ENCODE results near the gene PBX4. TPM values are rescaled to one million over a fixed set of nuclear protein-coding genes. Genes with fewer than 3 reads are reported as not detected.
A peak's percentile ranks its signal among the peaks of the same experiment; 100 is the strongest.

The PBX4 gene
- total RNA-seq, 2 experiments from 2014 or later = 13.8 to 15.6 TPM

DNA sequence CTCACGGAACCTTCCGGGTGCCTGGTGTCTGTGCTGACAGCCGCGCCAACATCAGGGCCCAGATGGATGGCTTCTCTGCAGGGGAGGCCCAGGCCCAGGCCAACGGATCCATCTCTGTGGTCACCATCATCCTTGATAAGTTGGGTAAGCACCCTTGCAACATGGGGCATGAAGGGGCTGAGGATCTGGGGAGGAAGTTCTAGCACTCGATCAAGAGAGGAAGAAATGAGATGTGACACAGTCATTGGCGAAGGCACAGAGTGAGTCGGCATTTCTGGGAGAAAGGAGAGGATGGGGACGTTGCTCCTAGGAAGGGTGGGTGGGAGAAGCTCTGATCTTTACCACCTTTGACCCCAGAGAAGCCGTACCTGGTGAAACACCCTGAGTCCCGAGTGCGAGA is 76.0 kb downstream of the PBX4 start:
- peaks cover 28% of the 10 kb centered on the region for H3K4me1 Mint-ChIP-seq (ENCODE audit: low read depth)
- H3K27ac Mint-ChIP-seq = no peak overlapping the region
- H3K36me3 Mint-ChIP-seq (ENCODE audit: low read depth) = no peaks in the 10 kb centered on the region
- CTCF ChIA-PET = interaction anchor here (2.7 kb wide), 1 partner anchor 12 kb away, joined by 15 read pairs; no protein-coding TSS in a partner anchor
- DNase-seq = no peak
- ATAC-seq = no peak
- intact Hi-C loops (cut with micrococcal nuclease) = no loop called here
- H3K27me3 Mint-ChIP-seq = peaks cover 6% of the 10 kb centered on the region
- POLR2A ChIA-PET = no interaction called here
- TF ChIP-seq, protein P1, sequence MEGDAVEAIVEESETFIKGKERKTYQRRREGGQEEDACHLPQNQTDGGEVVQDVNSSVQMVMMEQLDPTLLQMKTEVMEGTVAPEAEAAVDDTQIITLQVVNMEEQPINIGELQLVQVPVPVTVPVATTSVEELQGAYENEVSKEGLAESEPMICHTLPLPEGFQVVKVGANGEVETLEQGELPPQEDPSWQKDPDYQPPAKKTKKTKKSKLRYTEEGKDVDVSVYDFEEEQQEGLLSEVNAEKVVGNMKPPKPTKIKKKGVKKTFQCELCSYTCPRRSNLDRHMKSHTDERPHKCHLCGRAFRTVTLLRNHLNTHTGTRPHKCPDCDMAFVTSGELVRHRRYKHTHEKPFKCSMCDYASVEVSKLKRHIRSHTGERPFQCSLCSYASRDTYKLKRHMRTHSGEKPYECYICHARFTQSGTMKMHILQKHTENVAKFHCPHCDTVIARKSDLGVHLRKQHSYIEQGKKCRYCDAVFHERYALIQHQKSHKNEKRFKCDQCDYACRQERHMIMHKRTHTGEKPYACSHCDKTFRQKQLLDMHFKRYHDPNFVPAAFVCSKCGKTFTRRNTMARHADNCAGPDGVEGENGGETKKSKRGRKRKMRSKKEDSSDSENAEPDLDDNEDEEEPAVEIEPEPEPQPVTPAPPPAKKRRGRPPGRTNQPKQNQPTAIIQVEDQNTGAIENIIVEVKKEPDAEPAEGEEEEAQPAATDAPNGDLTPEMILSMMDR (IDR thresholded peaks at IDR 0.05) = no peak
- H3K4me3 Mint-ChIP-seq = no peak overlapping the region
- no peaks in the 10 kb centered on the region for H3K9me3 Mint-ChIP-seq

DNA sequence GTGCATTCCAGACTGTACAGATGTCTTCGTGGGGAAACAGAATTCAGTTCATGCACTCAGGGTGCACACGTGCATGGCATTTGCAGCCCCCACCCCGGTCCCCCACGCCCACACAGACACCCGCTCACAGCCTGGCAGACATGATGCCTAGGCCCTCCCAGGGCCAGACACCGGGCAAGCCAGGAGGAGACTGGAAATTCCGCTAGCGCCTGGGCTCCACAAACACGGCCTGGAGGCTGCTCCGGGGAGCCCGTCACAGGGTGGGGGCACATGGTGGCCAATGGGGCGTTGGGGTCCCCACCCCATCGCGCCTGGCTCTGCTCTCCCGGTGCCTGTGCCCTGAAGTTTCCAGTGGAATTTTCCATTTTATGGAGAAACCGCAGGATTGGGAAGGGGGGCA is 76.9 kb downstream of the PBX4 start:
- peaks cover 30% of the 10 kb centered on the region for H3K4me1 Mint-ChIP-seq (ENCODE audit: low read depth)
- TF ChIP-seq, protein P1 (IDR thresholded peaks at IDR 0.05) = no peak
- H3K9me3 Mint-ChIP-seq = no peaks in the 10 kb centered on the region
- CTCF ChIA-PET = interaction anchor here (0.8 to 2.0 kb wide), 4 partner anchors 9 to 14 kb away, joined by 3 to 22 read pairs (median 7); no protein-coding TSS in a partner anchor
- H3K27ac Mint-ChIP-seq = no peak overlapping the region
- H3K36me3 Mint-ChIP-seq (ENCODE audit: low read depth) = no peaks in the 10 kb centered on the region
- intact Hi-C loops (cut with micrococcal nuclease) = no loop called here
- H3K4me3 Mint-ChIP-seq = no peak overlapping the region
- ATAC-seq = no peak
- H3K27me3 Mint-ChIP-seq = peaks cover 6% of the 10 kb centered on the region
- POLR2A ChIA-PET = interaction anchor here (0.9 to 1.3 kb wide), 2 partner anchors 10 to 13 kb away, joined by 3 to 6 read pairs; partner anchors contain the start of gene YJEFN3
- no peak for DNase-seq

DNA sequence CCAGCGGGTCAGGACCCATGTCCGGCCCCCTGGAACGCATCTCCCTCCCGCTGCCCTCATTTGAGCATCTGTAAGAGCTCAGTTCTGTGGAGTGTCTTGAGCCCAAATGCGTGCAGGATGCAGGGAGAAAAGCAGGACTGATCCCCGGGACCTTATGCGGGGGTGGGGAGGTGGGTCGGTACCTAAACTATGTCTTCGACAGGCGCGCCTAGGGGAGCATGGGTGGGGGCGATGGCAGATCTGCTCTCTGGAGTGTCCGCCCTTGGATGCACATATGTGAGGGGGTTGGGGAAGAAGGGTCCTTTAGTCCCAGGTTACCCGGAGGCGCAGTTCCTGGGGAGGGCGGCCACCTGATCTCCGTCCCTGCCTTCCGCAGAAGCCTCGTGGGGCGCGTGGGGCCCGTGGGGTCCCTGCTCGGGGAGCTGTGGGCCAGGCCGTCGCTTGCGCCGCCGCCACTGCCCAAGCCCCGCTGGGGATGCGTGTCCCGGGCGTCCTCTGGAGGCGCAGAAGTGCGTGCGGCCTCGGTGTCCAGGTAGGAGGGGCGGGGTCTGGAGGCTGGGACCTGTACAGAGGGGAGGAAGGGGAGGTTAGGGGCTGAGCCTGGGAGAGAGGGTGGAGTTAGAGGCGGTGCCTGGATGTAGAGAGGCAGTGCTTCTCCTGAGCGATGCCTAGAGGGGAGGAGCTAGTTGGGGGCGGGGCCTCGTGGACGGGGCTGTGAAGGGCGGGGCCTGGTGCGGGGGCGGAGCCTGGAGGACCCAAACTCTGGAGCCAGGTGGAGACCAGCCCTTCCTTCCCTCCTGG is 77.6 kb downstream of the PBX4 start:
- ATAC-seq (peak; percentile 90), DNase-seq (peak; percentile 90)
- Mint-ChIP-seq H3K27me3 (peaks cover 6% of the 10 kb centered on the region), H3K27ac (peak overlapping the region; percentile 59), H3K36me3 (ENCODE audit: low read depth) (no peaks in the 10 kb centered on the region), H3K9me3 (no peaks in the 10 kb centered on the region), H3K4me1 (ENCODE audit: low read depth) (peaks cover 30% of the 10 kb centered on the region), H3K4me3 (peak overlapping the region; percentile 69)
- TF ChIP-seq, protein P1 (IDR thresholded peaks at IDR 0.05) = no peak
- ChIA-PET POLR2A (interaction anchor here (0.9 to 1.4 kb wide), 4 partner anchors 9 to 103 kb away, joined by 3 to 6 read pairs (median 4); partner anchors contain the start of genes GMIP, NDUFA13, TSSK6 and YJEFN3), CTCF (interaction anchor here (0.8 to 2.0 kb wide), 4 partner anchors 9 to 15 kb away, joined by 3 to 22 read pairs (median 7); no protein-coding TSS in a partner anchor)
- intact Hi-C loops (cut with micrococcal nuclease) = no loop called here

DNA sequence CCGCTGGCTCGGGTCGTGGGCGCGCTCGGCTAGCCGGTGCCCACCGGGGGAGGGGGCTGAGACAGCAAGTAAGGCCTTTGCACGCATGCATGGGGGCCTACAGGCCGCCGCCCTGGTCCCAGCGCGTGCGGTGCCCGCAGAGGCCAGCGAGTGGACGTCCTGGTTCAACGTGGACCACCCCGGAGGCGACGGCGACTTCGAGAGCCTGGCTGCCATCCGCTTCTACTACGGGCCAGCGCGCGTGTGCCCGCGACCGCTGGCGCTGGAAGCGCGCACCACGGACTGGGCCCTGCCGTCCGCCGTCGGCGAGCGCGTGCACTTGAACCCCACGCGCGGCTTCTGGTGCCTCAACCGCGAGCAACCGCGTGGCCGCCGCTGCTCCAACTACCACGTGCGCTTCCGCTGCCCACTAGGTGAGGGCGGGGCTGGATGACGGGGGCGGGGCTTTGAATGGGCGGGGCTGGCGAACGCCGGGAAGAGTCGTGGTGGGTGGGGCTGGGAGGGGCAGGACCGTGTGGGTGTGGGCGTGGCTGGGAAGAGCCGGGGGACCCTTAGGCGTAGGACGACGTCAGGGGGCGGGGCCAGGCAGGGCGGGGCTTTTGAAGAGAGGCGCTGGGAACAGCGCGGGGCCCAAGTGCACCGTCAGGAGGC is 78.3 kb downstream of the PBX4 start:
- DNase-seq (peak; percentile 91), ATAC-seq (peak; percentile 59)
- Mint-ChIP-seq H3K4me1 (ENCODE audit: low read depth) (peaks cover 30% of the 10 kb centered on the region), H3K27me3 (peaks cover 6% of the 10 kb centered on the region), H3K27ac (peak overlapping the region; percentile 59), H3K4me3 (peak overlapping the region; percentile 69), H3K36me3 (ENCODE audit: low read depth) (no peaks in the 10 kb centered on the region), H3K9me3 (no peaks in the 10 kb centered on the region)
- intact Hi-C loops (cut with micrococcal nuclease) = no loop called here
- ChIA-PET CTCF (interaction anchor here (1.1 to 2.0 kb wide), 4 partner anchors 8 to 104 kb away, joined by 3 to 22 read pairs (median 8); partner anchors contain the start of gene GMIP), POLR2A (interaction anchor here (1.3 to 1.4 kb wide), 3 partner anchors 12 to 104 kb away, joined by 3 to 6 read pairs (median 4); partner anchors contain the start of genes GMIP, NDUFA13, TSSK6 and YJEFN3)
- TF ChIP-seq, protein P1 (IDR thresholded peaks at IDR 0.05) = no peak
